K562 (cell line): ENCODE results near the gene NPC1L1. TPM values are rescaled to one million over a fixed set of nuclear protein-coding genes. Genes with fewer than 3 reads are reported as not detected.

Experiments used
- BCL6 ChIP-seq: fragments of 250-450 bp; sonication (Bioruptor Pico); IDR thresholded peaks from 2 replicates; pipeline ENCODE4 v1.4.0; 2020
- CREB5 ChIP-seq: fragments of 250-450 bp; sonication (Bioruptor Pico); IDR thresholded peaks from 2 replicates; pipeline ENCODE4 v1.5.0; 2020; ENCODE audit warnings: mild to moderate bottlenecking
- CTBP1 ChIP-seq: fragments of 450-650 bp; IDR thresholded peaks from 2 replicates; pipeline ENCODE4 v1.6.1; 2016; ENCODE audit warnings: borderline replicate concordance
- EWSR1 ChIP-seq: fragments of 450-650 bp; IDR thresholded peaks from 2 replicates; pipeline ENCODE4 v1.6.1; 2018; ENCODE audit warnings: borderline replicate concordance, mild to moderate bottlenecking, low read depth, moderate library complexity; ENCODE audit not compliant: partially characterized antibody
- KAT7 ChIP-seq: sonication (generic); formaldehyde crosslinking; IDR thresholded peaks from 2 replicates; pipeline ENCODE4 v1.8.0; 2022; ENCODE audit warnings: missing genetic modification reagents, mild to moderate bottlenecking, borderline replicate concordance
- KDM1A ChIP-seq, 2 experiments: fragments of 450-650 bp; IDR thresholded peaks; 2 replicates each; pipeline ENCODE4 v1.6.1; 2016; ENCODE audit warnings: mild to moderate bottlenecking in 2 of 2
- NEUROD1 ChIP-seq: fragments of 150-350 bp; IDR thresholded peaks from 2 replicates; pipeline ENCODE4 v1.6.1; 2014; ENCODE audit warnings: borderline replicate concordance, low read length, low read depth; ENCODE audit not compliant: partially characterized antibody
- PRPF4 ChIP-seq: fragments of 200-400 bp; formaldehyde crosslinking; IDR thresholded peaks from one replicate; pipeline ENCODE4 v1.6.1; 2017; ENCODE audit warnings: low read length, low read depth, mild to moderate bottlenecking; ENCODE audit not compliant: insufficient read depth, poor library complexity, severe bottlenecking
- RBM25 ChIP-seq: fragments of 200-400 bp; formaldehyde crosslinking; IDR thresholded peaks from 2 replicates; pipeline ENCODE4 v1.6.1; 2018; ENCODE audit warnings: low read length, low read depth, moderate library complexity; ENCODE audit not compliant: severe bottlenecking
- RFX7 ChIP-seq: fragments of 250-450 bp; sonication (Bioruptor Pico); IDR thresholded peaks from 2 replicates; pipeline ENCODE4 v1.5.1; 2021; ENCODE audit warnings: mild to moderate bottlenecking
- RNF2 ChIP-seq: sonication (generic); IDR thresholded peaks from 2 replicates; pipeline ENCODE4 v1.6.1; 2016
- SAFB ChIP-seq: fragments of 200-400 bp; formaldehyde crosslinking; IDR thresholded peaks from 2 replicates; pipeline ENCODE4 v1.6.1; 2017; ENCODE audit warnings: low read depth, low read length, borderline replicate concordance
- SIN3B ChIP-seq: fragments of 450-650 bp; IDR thresholded peaks from 2 replicates; pipeline ENCODE4 v1.6.1; 2017; ENCODE audit warnings: low read depth, mild to moderate bottlenecking, moderate library complexity
- SMAD4 ChIP-seq: fragments of 250-450 bp; sonication (Bioruptor Pico); conservative IDR thresholded peaks from 2 replicates; pipeline ENCODE4 v1.8.0; 2021; ENCODE audit warnings: inconsistent platforms, mild to moderate bottlenecking, moderate library complexity
- TAF7 ChIP-seq: fragments of 450-650 bp; IDR thresholded peaks from 2 replicates; pipeline ENCODE4 v1.6.1; 2016; ENCODE audit warnings: missing genetic modification characterization, missing compliant biosample characterization
- XRCC4 ChIP-seq: IDR thresholded peaks from one replicate; pipeline ENCODE4 v1.6.1; 2011; ENCODE audit not compliant: insufficient read depth, insufficient read length; ENCODE audit errors: extremely low read depth
- ZBTB1 ChIP-seq: sonication (generic); formaldehyde crosslinking; IDR thresholded peaks from 2 replicates; pipeline ENCODE4 v1.8.1; 2023; ENCODE audit warnings: missing genetic modification reagents, low read depth, mild to moderate bottlenecking, borderline replicate concordance
- ZFPM2 ChIP-seq: fragments of 250-450 bp; sonication (Bioruptor Pico); IDR thresholded peaks from 2 replicates; pipeline ENCODE4 v1.5.1; 2022; ENCODE audit warnings: mild to moderate bottlenecking
- ZNF282 ChIP-seq: sonication (generic); formaldehyde crosslinking; IDR thresholded peaks from 2 replicates; pipeline ENCODE4 v1.8.1; 2023; ENCODE audit warnings: missing genetic modification reagents
- polyA plus RNA-seq, 8 experiments: library from polyadenylated mRNA; depleted of rRNA in 4 of 8; stranded (reverse) in 5 of 8; unstranded in 3 of 8; fragments of >200 nt; fragmentation: Nextera tagmentation in 2 of 8; fragmentation: Illumina TruSeq in 1 of 8; extraction: Ambion mirVana in 2 of 8; extraction: Trizol in 1 of 8; gene quantifications; 2 replicates each; pipeline versions ENCODE4 v1.2.1 to v1.2.3, GENCODE V29; 2011 to 2014; ENCODE audit warnings: inconsistent platforms in 1 of 8, missing spikeins in 1 of 8
- total RNA-seq, 7 experiments: library from RNA; depleted of rRNA in 6 of 7; stranded (reverse); fragments of >200 nt in 6 of 7; fragmentation: Illumina TruSeq in 2 of 7; extraction: Trizol in 2 of 7; gene quantifications; 2 replicates each; pipeline versions ENCODE4 v1.2.1 to v1.2.3, GENCODE V29; 2011 to 2021; ENCODE audit warnings: low replicate concordance in 1 of 7
- TF ChIP-seq, protein P1 (sequence below): IDR thresholded peaks from 2 replicates; pipeline ENCODE4 v1.6.1; 2011; ENCODE audit not compliant: insufficient read length; ENCODE audit errors: extremely low read depth
- TF ChIP-seq, protein P2 (sequence below): sonication (generic); formaldehyde crosslinking; IDR thresholded peaks from 2 replicates; pipeline ENCODE4 v1.8.0; 2023; ENCODE audit warnings: missing genetic modification reagents, mild to moderate bottlenecking, borderline replicate concordance

Gene NPC1L1
- total and polyA plus RNA-seq, 9 of the 15 experiments (the other 6 are each of a cell fraction or from before 2014, with no cell fraction given) = 0.01 to 0.18 (median 0.07) TPM; not detected in 4

DNA sequence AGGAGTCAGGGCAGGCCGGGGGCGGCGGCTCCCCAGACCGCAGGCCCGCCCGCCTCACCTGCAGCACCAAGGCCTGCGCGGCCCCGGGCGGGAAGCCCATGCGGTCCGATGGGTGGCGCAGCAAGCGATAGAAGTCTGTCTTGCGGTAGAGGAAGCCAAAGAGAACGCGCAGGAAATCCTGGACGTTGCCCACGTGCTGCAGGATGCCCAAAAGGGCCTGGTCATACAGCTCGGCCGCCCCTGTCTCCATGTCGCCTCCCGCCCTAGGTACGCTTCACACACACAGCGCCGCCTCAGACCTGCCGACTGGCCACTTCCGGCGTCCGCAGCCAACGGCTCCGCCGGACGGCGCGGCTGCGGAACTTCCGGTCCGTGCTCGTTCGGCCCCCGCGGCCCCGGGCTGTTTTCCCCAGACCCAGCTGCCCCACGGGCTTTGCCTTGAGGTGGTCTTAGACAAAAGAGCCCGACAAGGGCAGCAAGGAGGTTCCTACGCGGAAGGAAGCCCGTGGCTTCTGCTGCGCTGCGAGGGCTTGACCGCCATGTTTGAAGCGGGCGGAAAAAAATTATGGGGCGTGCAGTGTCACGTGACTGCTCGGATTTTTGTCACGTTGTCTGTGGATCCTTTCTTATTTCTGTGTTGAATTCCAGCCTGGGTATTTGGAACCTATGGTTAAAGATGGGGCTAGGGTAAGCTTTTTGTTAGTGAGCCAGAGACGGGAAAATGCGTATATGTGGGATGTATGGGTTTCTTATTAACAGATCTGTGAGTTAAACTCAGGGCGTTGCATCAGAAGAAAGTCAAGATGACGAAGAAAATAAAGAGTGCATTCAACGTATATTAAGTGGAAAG lies 50.6 kb downstream of the NPC1L1 start, which contains the start of gene NUDCD3 (continued):
- TF ChIP-seq, protein P1, sequence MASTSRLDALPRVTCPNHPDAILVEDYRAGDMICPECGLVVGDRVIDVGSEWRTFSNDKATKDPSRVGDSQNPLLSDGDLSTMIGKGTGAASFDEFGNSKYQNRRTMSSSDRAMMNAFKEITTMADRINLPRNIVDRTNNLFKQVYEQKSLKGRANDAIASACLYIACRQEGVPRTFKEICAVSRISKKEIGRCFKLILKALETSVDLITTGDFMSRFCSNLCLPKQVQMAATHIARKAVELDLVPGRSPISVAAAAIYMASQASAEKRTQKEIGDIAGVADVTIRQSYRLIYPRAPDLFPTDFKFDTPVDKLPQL = no peak
- no peak for TF ChIP-seq RNF2
- TF ChIP-seq RFX7 (CRISPR knock-in tag) = no peak
- TF ChIP-seq PRPF4 = no peak
- peak; percentile 97 for TF ChIP-seq KAT7
- no peak for TF ChIP-seq CREB5 (CRISPR knock-in tag)
- no peak for TF ChIP-seq ZFPM2
- TF ChIP-seq RBM25 = no peak
- TF ChIP-seq SMAD4 (CRISPR knock-in tag) = peak; percentile 93
- TF ChIP-seq, protein P2, sequence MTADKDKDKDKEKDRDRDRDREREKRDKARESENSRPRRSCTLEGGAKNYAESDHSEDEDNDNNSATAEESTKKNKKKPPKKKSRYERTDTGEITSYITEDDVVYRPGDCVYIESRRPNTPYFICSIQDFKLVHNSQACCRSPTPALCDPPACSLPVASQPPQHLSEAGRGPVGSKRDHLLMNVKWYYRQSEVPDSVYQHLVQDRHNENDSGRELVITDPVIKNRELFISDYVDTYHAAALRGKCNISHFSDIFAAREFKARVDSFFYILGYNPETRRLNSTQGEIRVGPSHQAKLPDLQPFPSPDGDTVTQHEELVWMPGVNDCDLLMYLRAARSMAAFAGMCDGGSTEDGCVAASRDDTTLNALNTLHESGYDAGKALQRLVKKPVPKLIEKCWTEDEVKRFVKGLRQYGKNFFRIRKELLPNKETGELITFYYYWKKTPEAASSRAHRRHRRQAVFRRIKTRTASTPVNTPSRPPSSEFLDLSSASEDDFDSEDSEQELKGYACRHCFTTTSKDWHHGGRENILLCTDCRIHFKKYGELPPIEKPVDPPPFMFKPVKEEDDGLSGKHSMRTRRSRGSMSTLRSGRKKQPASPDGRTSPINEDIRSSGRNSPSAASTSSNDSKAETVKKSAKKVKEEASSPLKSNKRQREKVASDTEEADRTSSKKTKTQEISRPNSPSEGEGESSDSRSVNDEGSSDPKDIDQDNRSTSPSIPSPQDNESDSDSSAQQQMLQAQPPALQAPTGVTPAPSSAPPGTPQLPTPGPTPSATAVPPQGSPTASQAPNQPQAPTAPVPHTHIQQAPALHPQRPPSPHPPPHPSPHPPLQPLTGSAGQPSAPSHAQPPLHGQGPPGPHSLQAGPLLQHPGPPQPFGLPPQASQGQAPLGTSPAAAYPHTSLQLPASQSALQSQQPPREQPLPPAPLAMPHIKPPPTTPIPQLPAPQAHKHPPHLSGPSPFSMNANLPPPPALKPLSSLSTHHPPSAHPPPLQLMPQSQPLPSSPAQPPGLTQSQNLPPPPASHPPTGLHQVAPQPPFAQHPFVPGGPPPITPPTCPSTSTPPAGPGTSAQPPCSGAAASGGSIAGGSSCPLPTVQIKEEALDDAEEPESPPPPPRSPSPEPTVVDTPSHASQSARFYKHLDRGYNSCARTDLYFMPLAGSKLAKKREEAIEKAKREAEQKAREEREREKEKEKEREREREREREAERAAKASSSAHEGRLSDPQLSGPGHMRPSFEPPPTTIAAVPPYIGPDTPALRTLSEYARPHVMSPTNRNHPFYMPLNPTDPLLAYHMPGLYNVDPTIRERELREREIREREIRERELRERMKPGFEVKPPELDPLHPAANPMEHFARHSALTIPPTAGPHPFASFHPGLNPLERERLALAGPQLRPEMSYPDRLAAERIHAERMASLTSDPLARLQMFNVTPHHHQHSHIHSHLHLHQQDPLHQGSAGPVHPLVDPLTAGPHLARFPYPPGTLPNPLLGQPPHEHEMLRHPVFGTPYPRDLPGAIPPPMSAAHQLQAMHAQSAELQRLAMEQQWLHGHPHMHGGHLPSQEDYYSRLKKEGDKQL (CRISPR knock-in tag) = no peak
- TF ChIP-seq SIN3B = peak; percentile 92
- TF ChIP-seq EWSR1 = no peak
- TF ChIP-seq KDM1A (IDR thresholded peaks at IDR 0.05) = no peak
- peak; percentile 89 for TF ChIP-seq CTBP1
- no peak for TF ChIP-seq BCL6 (CRISPR knock-in tag)
- peak; percentile 32 for TF ChIP-seq NEUROD1
- TF ChIP-seq XRCC4 = no peak
- peak; percentile 76 for TF ChIP-seq TAF7 (tag)
- TF ChIP-seq ZBTB1 (CRISPR knock-in tag) = peak; percentile 89; the same call in 1 of the 2 replicates
- TF ChIP-seq SAFB = no peak
- TF ChIP-seq ZNF282 = peak; percentile 55; the same call in 1 of the 2 replicates
